NOMO-1 treated with DMSO at 0.1 percent for 48 hours (cell line): ENCODE results near the gene C19orf67.
A peak's percentile ranks its signal among the peaks of the same experiment; 100 is the strongest.

Experiments used
- DNase-seq: peaks from one replicate; lab custom pipeline; 2025; ENCODE audit not compliant: unreplicated experiment; lab: John Stamatoyannopoulos, UW

Gene C19orf67

GRCh38 chr19:14110650-14111049, 25.1 kb upstream of the C19orf67 start:
- DNase-seq, result no peak

- no peak for DNase-seq
These were observed 22.2 kb upstream of the C19orf67 start for GRCh38 chr19:14107581-14108461.

GRCh38 chr19:14106840-14107239, 21.3 kb upstream of the C19orf67 start:
- DNase-seq, result no peak

GRCh38 chr19:14105680-14106079, 20.1 kb upstream of the C19orf67 start:
- DNase-seq, result no peak

GRCh38 chr19:14103310-14103709, 17.7 kb upstream of the C19orf67 start:
- DNase-seq, result no peak

- DNase-seq, result no peak
These were observed 17.2 kb upstream of the C19orf67 start for GRCh38 chr19:14102756-14103155.

- DNase-seq, result no peak
These were observed 16.6 kb upstream of the C19orf67 start for GRCh38 chr19:14102102-14102696.

- DNase-seq, result no peak
These were observed 15.5 kb upstream of the C19orf67 start for GRCh38 chr19:14101003-14101545.

- no peak for DNase-seq
These were observed 12.1 kb upstream of the C19orf67 start for GRCh38 chr19:14097532-14098151.

GRCh38 chr19:14096272-14096992, 10.8 kb upstream of the C19orf67 start:
- no peak for DNase-seq

- no peak for DNase-seq
These were observed 9.3 kb upstream of the C19orf67 start for GRCh38 chr19:14094854-14095253.

- no peak for DNase-seq
These were observed 7.7 kb upstream of the C19orf67 start for GRCh38 chr19:14093117-14093823.

- no peak for DNase-seq
These were observed 6.4 kb upstream of the C19orf67 start for GRCh38 chr19:14091813-14092462.

GRCh38 chr19:14091081-14091812, 5.7 kb upstream of the C19orf67 start:
- DNase-seq, result peak; percentile 82

- DNase-seq, result peak; percentile 82
These were observed 5.0 kb upstream of the C19orf67 start, which contains the start of gene SAMD1 for GRCh38 chr19:14090509-14091080. TSS of gene SAMD1 (minus strand) at chr19:14090751.

- DNase-seq, result peak; percentile 22
These were observed 4.3 kb upstream of the C19orf67 start for GRCh38 chr19:14089662-14090508.

GRCh38 chr19:14089412-14089661, 3.8 kb upstream of the C19orf67 start:
- DNase-seq, result no peak
